Left lung (tissue), 10 donors: Measurements from ENCODE around the gene PRSS21. TPM values are rescaled to one million over a fixed set of nuclear protein-coding genes. Genes with fewer than 3 reads are reported as not detected.
A peak's percentile ranks its signal among the peaks of the same experiment; 100 is the strongest.

Experiments
- ATAC-seq: fragments of 200-7000 bp; cut with Tn5 transposase; one replicate; pipeline ENCODE4 v1.9.1; 2020; ENCODE audit warnings: moderate library complexity
- DNase-seq, 4 donors: peaks; one replicate each; pipeline ENCODE4 v3.0.0-alpha.2; 2013 to 2020
- H3K27ac ChIP-seq, 2 donors: fragments of 200-600 bp; sonication (generic) in 1 of 2; one replicate each; pipeline versions ENCODE4 v1.5.0 to v1.8.0; 2020 to 2021
- H3K27me3 ChIP-seq, 2 donors: fragments of 200-600 bp; sonication (generic) in 1 of 2; one replicate each; pipeline versions ENCODE4 v1.5.0 to v1.8.0; 2020 to 2021
- H3K36me3 ChIP-seq, 2 donors: fragments of 200-600 bp; sonication (generic) in 1 of 2; one replicate each; pipeline versions ENCODE4 v1.5.0 to v1.8.0; 2020 to 2021
- H3K4me1 ChIP-seq, 2 donors: fragments of 200-600 bp; one replicate each; pipeline ENCODE4 v1.8.0; 2021
- H3K4me3 ChIP-seq, 2 donors: fragments of 200-600 bp; sonication (generic) in 1 of 2; one replicate each; pipeline versions ENCODE4 v1.5.0 to v1.8.0; 2020 to 2021; ENCODE audit warnings: mild to moderate bottlenecking in 1 of 2
- H3K9me3 ChIP-seq, 2 donors: fragments of 200-600 bp; sonication (generic) in 1 of 2; one replicate each; pipeline versions ENCODE4 v1.5.0 to v1.8.0; 2020 to 2021
- CTCF ChIP-seq, 2 donors: fragments of 200-600 bp; sonication (generic) in 1 of 2; IDR thresholded peaks; one replicate each; pipeline versions ENCODE4 v1.5.0 to v1.8.0; 2021; ENCODE audit warnings: antibody characterized with exemption in 2 of 2
- intact Hi-C, 2 donors: fragments of 100-400 bp; cut with DNase I; formaldehyde crosslinking; loops; one replicate each; pipeline versions ENCODE4 v1.11.2 to v1.14.2; 2022
- polyA plus RNA-seq, 6 donors: library from polyadenylated mRNA; unstranded; fragments of 120-200 nt; gene quantifications; one replicate each; pipeline ENCODE4 v1.2.1, GENCODE V29; 2013; ENCODE audit not compliant: insufficient read length in 6 of 6
- total RNA-seq, 2 donors: library from RNA; stranded (reverse); fragmentation: NEBNext Ultra II Directional; extraction: Animal tissue kit (Norgen Biotek cat#: 25700); gene quantifications; one replicate each; pipeline ENCODE4 v1.2.1, GENCODE V29; 2021
- donor health status: DM: no; HTN: yes; CAD: no.
- donor health status: DM: no; HTN: no; CAD: no.

Gene PRSS21
- total and polyA plus RNA-seq, 8 donors = 0.25 to 2.5 (median 0.33) TPM; not detected in 2

- peak in 1 of 2 donors; percentile 11 for TF ChIP-seq CTCF (IDR thresholded peaks at IDR 0.05)
- DNase-seq = peak in 2 of 4 donors; percentile 31 to 76
- intact Hi-C loops = no loop called here
- peaks cover 6 to 13% of the 10 kb centered on the region in 2 donors for H3K4me1 ChIP-seq
- no peak overlapping the region for H3K27ac ChIP-seq
- ATAC-seq = peak; percentile 43
- no peaks in the 10 kb centered on the region for H3K36me3 ChIP-seq
- H3K9me3 ChIP-seq = no peaks in the 10 kb centered on the region
- H3K27me3 ChIP-seq = peaks cover 27 to 66% of the 10 kb centered on the region in 2 donors
- H3K4me3 ChIP-seq = peak overlapping the region; percentile 3 to 31
Measured at GRCh38 chr16:2785101-2785991, 31.7 kb upstream of the PRSS21 start.

GRCh38 chr16:2786061-2786825 lies 30.8 kb upstream of the PRSS21 start:
- intact Hi-C loops = no loop called here
- Histone ChIP-seq H3K4me3 (no peak overlapping the region), H3K27ac (no peak overlapping the region), H3K9me3 (no peaks in the 10 kb centered on the region), H3K27me3 (peaks cover 27 to 75% of the 10 kb centered on the region in 2 donors), H3K4me1 (peaks cover 6 to 13% of the 10 kb centered on the region in 2 donors), H3K36me3 (no peaks in the 10 kb centered on the region)
- peak in 1 of 4 donors; percentile 30 for DNase-seq
- no peak for ATAC-seq
- no peak for TF ChIP-seq CTCF (IDR thresholded peaks at IDR 0.05)

GRCh38 chr16:2786826-2787151 lies 30.2 kb upstream of the PRSS21 start:
- no peak for TF ChIP-seq CTCF (IDR thresholded peaks at IDR 0.05)
- no peaks in the 10 kb centered on the region for H3K36me3 ChIP-seq

GRCh38 chr16:2787406-2787805 lies 29.6 kb upstream of the PRSS21 start, which contains the start of gene PRSS33:
Gene PRSS33 (minus strand): TSS chr16:2787560. CDS start chr16:2786547, 1,013 bp downstream.
- no peaks in the 10 kb centered on the region for H3K36me3 ChIP-seq
- DNase-seq = peak in 1 of 4 donors; percentile 53
- H3K27ac ChIP-seq = no peak within 1 kb of the TSS
- H3K9me3 ChIP-seq = no peaks in the 10 kb centered on the region
- H3K4me3 ChIP-seq = no peak within 1 kb of the TSS
- ATAC-seq = no peak
- no peak for TF ChIP-seq CTCF (IDR thresholded peaks at IDR 0.05)
- H3K4me1 ChIP-seq = peaks cover 6 to 13% of the 10 kb centered on the region in 2 donors
- H3K27me3 ChIP-seq = peaks cover 27 to 75% of the 10 kb centered on the region in 2 donors
- intact Hi-C loops = no loop called here

More at GRCh38 chr16:2786826-2787151, 30.2 kb upstream of the PRSS21 start:
- no peak for DNase-seq
- H3K9me3 ChIP-seq = no peaks in the 10 kb centered on the region
- peaks cover 6 to 13% of the 10 kb centered on the region in 2 donors for H3K4me1 ChIP-seq
- H3K27ac ChIP-seq = no peak overlapping the region
- no peak overlapping the region for H3K4me3 ChIP-seq
- intact Hi-C loops = no loop called here
- peaks cover 27 to 75% of the 10 kb centered on the region in 2 donors for H3K27me3 ChIP-seq
- no peak for ATAC-seq

- TF ChIP-seq CTCF (IDR thresholded peaks at IDR 0.05) = no peak
- no peaks in the 10 kb centered on the region for H3K9me3 ChIP-seq
- DNase-seq (no peak), ATAC-seq (no peak)
- H3K27ac ChIP-seq = no peak overlapping the region
- peaks cover 6 to 13% of the 10 kb centered on the region in 2 donors for H3K4me1 ChIP-seq
- H3K4me3 ChIP-seq = no peak overlapping the region
- H3K36me3 ChIP-seq = no peaks in the 10 kb centered on the region
- H3K27me3 ChIP-seq = peaks cover 27 to 75% of the 10 kb centered on the region in 2 donors
- intact Hi-C loops = no loop called here
Measured at GRCh38 chr16:2787961-2788360, 29.1 kb upstream of the PRSS21 start.
